H1 (cell line): ENCODE data around the gene TBCE. TPM values are rescaled to one million over a fixed set of nuclear protein-coding genes. Genes with fewer than 3 reads are reported as not detected.

ENCODE experiments used
- CTCF ChIA-PET: fragments of 300-600 bp; sonication (Branson Sonifier 250); formaldehyde crosslinking; loops from one replicate; lab custom pipeline; 2021; ENCODE audit not compliant: partially characterized antibody; lab: Charles Lee
- POLR2A ChIA-PET: fragments of 300-600 bp; sonication (Branson Sonifier 250); formaldehyde crosslinking; loops from one replicate; lab custom pipeline; 2021; ENCODE audit warnings: inconsistent platforms; ENCODE audit not compliant: partially characterized antibody; lab: Charles Lee
- DNase-seq, 2 experiments: peaks; one replicate each; pipeline versions ENCODE4 v3.0.0 to v3.0.0-alpha.2; 2010 to 2022; ENCODE audit warnings: low spot score in 2 of 2, low read depth in 1 of 2, mixed read lengths in 1 of 2
- FAIRE-seq: peaks from 2 replicates; lab custom pipeline; 2011; peaks lifted over from hg19 to GRCh38; lab: Jason Lieb, UNC
- H2AFZ ChIP-seq: 2 replicates; pipeline ENCODE4 v1.8.1; 2012; ENCODE audit warnings: low read length, inconsistent platforms
- H2AK5ac ChIP-seq: 2 replicates; pipeline ENCODE4 v1.6.1; 2013; ENCODE audit warnings: low read depth, low read length
- H2BK120ac ChIP-seq: replicated peaks from 2 replicates; pipeline ENCODE3; 2013; ENCODE audit warnings: low read depth, low read length, inconsistent platforms
- H2BK12ac ChIP-seq: 2 replicates; pipeline ENCODE4 v1.6.1; 2013; ENCODE audit warnings: low read depth, low read length
- H2BK15ac ChIP-seq: 2 replicates; pipeline ENCODE4 v1.6.1; 2013; ENCODE audit warnings: low read length
- H2BK20ac ChIP-seq: 2 replicates; pipeline ENCODE4 v1.6.1; 2013; ENCODE audit warnings: low read length
- H2BK5ac ChIP-seq: 2 replicates; pipeline ENCODE4 v1.6.1; 2013; ENCODE audit warnings: low read depth, low read length
- H3K14ac ChIP-seq: 2 replicates; pipeline ENCODE4 v1.6.1; 2013; ENCODE audit warnings: inconsistent platforms; ENCODE audit not compliant: insufficient read length
- H3K18ac ChIP-seq: 2 replicates; pipeline ENCODE4 v1.6.1; 2013; ENCODE audit warnings: low read length; ENCODE audit errors: extremely low read depth
- H3K23ac ChIP-seq: 2 replicates; pipeline ENCODE4 v1.6.1; 2013; ENCODE audit warnings: inconsistent platforms; ENCODE audit not compliant: insufficient read length
- H3K23me2 ChIP-seq: 2 replicates; pipeline ENCODE4 v1.6.1; 2013; ENCODE audit warnings: low read depth, low read length
- H3K27ac ChIP-seq: 2 replicates; pipeline ENCODE4 v1.6.1; 2011; ENCODE audit warnings: low read depth, low read length, inconsistent platforms
- H3K27me3 ChIP-seq, 4 experiments: replicated peaks in 1 of 4; 1 replicate in 1 of 4; 2 replicates in 3 of 4; pipeline versions ENCODE4 v1.6.1 to v1.8.1; 2011 to 2013; ENCODE audit warnings: low read length in 3 of 4, mild to moderate bottlenecking in 3 of 4, inconsistent platforms in 2 of 4, mixed read lengths in 2 of 4, moderate library complexity in 1 of 4; ENCODE audit not compliant: control insufficient read depth in 3 of 4, insufficient read depth in 3 of 4; ENCODE audit errors: extremely low read depth in 1 of 4
- H3K36me3 ChIP-seq, 4 experiments: 2 replicates each; pipeline versions ENCODE4 v1.6.1 to v1.8.1; 2011 to 2013; ENCODE audit warnings: mild to moderate bottlenecking in 4 of 4, low read length in 3 of 4, moderate library complexity in 2 of 4, control low read depth in 1 of 4, inconsistent platforms in 1 of 4; ENCODE audit not compliant: insufficient read depth in 4 of 4, control insufficient read depth in 2 of 4
- H3K4ac ChIP-seq: replicated peaks from 2 replicates; pipeline ENCODE3; 2013; ENCODE audit warnings: low read length, low read depth, mixed read lengths, inconsistent platforms; ENCODE audit not compliant: insufficient read length
- H3K4me1 ChIP-seq, 4 experiments: replicated peaks in 1 of 4; 1 replicate in 1 of 4; 2 replicates in 3 of 4; pipeline versions ENCODE4 v1.6.1 to v1.8.1; 2011 to 2013; ENCODE audit warnings: low read length in 3 of 4, inconsistent platforms in 2 of 4, mixed read lengths in 1 of 4; ENCODE audit not compliant: insufficient read depth in 4 of 4, control insufficient read depth in 3 of 4
- H3K4me2 ChIP-seq, 2 experiments: 2 replicates each; pipeline versions ENCODE4 v1.6.1 to v1.8.1; 2011 to 2013; ENCODE audit warnings: low read depth in 2 of 2, low read length in 2 of 2, control low read depth in 1 of 2, inconsistent platforms in 1 of 2, mild to moderate bottlenecking in 1 of 2; ENCODE audit not compliant: insufficient read depth in 1 of 2
- H3K4me3 ChIP-seq, 4 experiments: fragments of 200-600, 300-600 bp in 1 of 4; sonication (generic), shearing (Covaris generic), sonication (Bioruptor Twin) in 1 of 4; 2 replicates each; pipeline versions ENCODE4 v1.5.1 to v1.8.1; 2011 to 2016; ENCODE audit warnings: low read length in 4 of 4, low read depth in 3 of 4, control low read depth in 2 of 4, inconsistent platforms in 2 of 4, mild to moderate bottlenecking in 2 of 4, mixed read lengths in 1 of 4, moderate library complexity in 1 of 4; ENCODE audit not compliant: insufficient read depth in 2 of 4; ENCODE audit errors: extremely low read depth in 1 of 4
- H3K56ac ChIP-seq: replicated peaks from 2 replicates; pipeline ENCODE3; 2013; ENCODE audit warnings: low read depth, mild to moderate bottlenecking, mixed read lengths, low read length, inconsistent platforms; ENCODE audit not compliant: insufficient read length
- H3K79me1 ChIP-seq: 2 replicates; pipeline ENCODE4 v1.6.1; 2013; ENCODE audit warnings: low read depth, low read length, control low read depth
- H3K79me2 ChIP-seq, 2 experiments: 2 replicates each; pipeline versions ENCODE4 v1.6.1 to v1.8.1; 2012 to 2013; ENCODE audit warnings: low read length in 2 of 2, mild to moderate bottlenecking in 2 of 2, inconsistent platforms in 1 of 2; ENCODE audit not compliant: insufficient read depth in 2 of 2, control insufficient read depth in 1 of 2
- H3K9ac ChIP-seq, 4 experiments: replicated peaks in 1 of 4; 1 replicate in 1 of 4; 2 replicates in 3 of 4; pipeline versions ENCODE4 v1.6.1 to v1.8.1; 2011 to 2013; ENCODE audit warnings: low read depth in 3 of 4, low read length in 3 of 4, control low read depth in 2 of 4, mild to moderate bottlenecking in 2 of 4, moderate library complexity in 2 of 4, inconsistent platforms in 1 of 4; ENCODE audit errors: extremely low read depth in 1 of 4
- H3K9me3 ChIP-seq, 2 experiments: 2 replicates each; pipeline versions ENCODE4 v1.6.1 to v1.8.1; 2012 to 2013; ENCODE audit warnings: mild to moderate bottlenecking in 2 of 2, moderate library complexity in 2 of 2, control low read depth in 1 of 2, inconsistent platforms in 1 of 2, low read depth in 1 of 2, low read length in 1 of 2, mixed read lengths in 1 of 2; ENCODE audit not compliant: insufficient read depth in 2 of 2
- H4K20me1 ChIP-seq, 2 experiments: replicated peaks in 1 of 2; 2 replicates each; pipeline versions ENCODE3 to v1.8.1; 2011 to 2013; ENCODE audit warnings: inconsistent platforms in 2 of 2, low read length in 2 of 2, mild to moderate bottlenecking in 1 of 2; ENCODE audit not compliant: insufficient read depth in 2 of 2, control insufficient read depth in 1 of 2
- H4K5ac ChIP-seq: 2 replicates; pipeline ENCODE4 v1.6.1; 2013; ENCODE audit warnings: low read length, low read depth, mixed read lengths, inconsistent platforms; ENCODE audit not compliant: insufficient read length
- H4K8ac ChIP-seq: 2 replicates; pipeline ENCODE4 v1.8.0; 2013; ENCODE audit warnings: mild to moderate bottlenecking, moderate library complexity, low read length, inconsistent platforms; ENCODE audit not compliant: insufficient read depth; ENCODE audit errors: extremely low read depth
- H4K91ac ChIP-seq: replicated peaks from 2 replicates; pipeline ENCODE3; 2013; ENCODE audit warnings: low read length, mixed read lengths, inconsistent platforms; ENCODE audit not compliant: insufficient read length
- CBX5 ChIP-seq: fragments of 300-800, 300-1000 bp; sonication (generic); IDR thresholded peaks from 2 replicates; pipeline ENCODE4 v1.7.1; 2016; ENCODE audit warnings: antibody characterized with exemption, low read length, low read depth
- CBX8 ChIP-seq: fragments of 300-800, 300-1000 bp; sonication (generic); IDR thresholded peaks from 2 replicates; pipeline ENCODE4 v1.7.1; 2016; ENCODE audit warnings: low read depth, low read length, borderline replicate concordance
- CHD2 ChIP-seq: IDR thresholded peaks from 2 replicates; pipeline ENCODE4 v1.6.1; 2012; ENCODE audit warnings: low read length, improper control_type of control experiment
- EP300 ChIP-seq, 2 experiments: IDR thresholded peaks; 1 replicate in 1 of 2; 2 replicates in 1 of 2; pipeline ENCODE4 v1.6.1; 2011 to 2012; ENCODE audit warnings: low read depth in 2 of 2, low read length in 2 of 2, mild to moderate bottlenecking in 2 of 2, borderline replicate concordance in 1 of 2, inconsistent platforms in 1 of 2, moderate library complexity in 1 of 2
- JUN ChIP-seq: IDR thresholded peaks from 2 replicates; pipeline ENCODE4 v1.6.1; 2011; ENCODE audit warnings: low read depth, mild to moderate bottlenecking, improper control_type of control experiment, low read length
- JUND ChIP-seq: IDR thresholded peaks from 2 replicates; pipeline ENCODE4 v1.6.1; 2011; ENCODE audit warnings: mild to moderate bottlenecking, improper control_type of control experiment, low read length
- RXRA ChIP-seq: IDR thresholded peaks from 2 replicates; pipeline ENCODE4 v1.6.1; 2011; ENCODE audit warnings: low read depth, mild to moderate bottlenecking, low read length, moderate library complexity; ENCODE audit not compliant: insufficient read depth
- SIRT6 ChIP-seq: IDR thresholded peaks from one replicate; pipeline ENCODE4 v1.7.1; 2012; ENCODE audit warnings: low read length, inconsistent platforms
- SIX5 ChIP-seq: IDR thresholded peaks from 2 replicates; pipeline ENCODE4 v1.6.1; 2011; ENCODE audit warnings: mild to moderate bottlenecking, low read depth, low read length
- TAF7 ChIP-seq: optimal IDR thresholded peaks from 2 replicates; pipeline ENCODE3; 2011; ENCODE audit warnings: low read depth, mild to moderate bottlenecking, inconsistent platforms, low read length, moderate library complexity, borderline replicate concordance
- TCF12 ChIP-seq: IDR thresholded peaks from 2 replicates; pipeline ENCODE4 v1.6.1; 2011; ENCODE audit warnings: low read depth, mild to moderate bottlenecking, low read length
- TEAD4 ChIP-seq: IDR thresholded peaks from 2 replicates; pipeline ENCODE4 v1.6.1; 2012; ENCODE audit warnings: low read depth, low read length, inconsistent platforms, mixed read lengths
- ZNF274 ChIP-seq: IDR thresholded peaks from 2 replicates; pipeline ENCODE4 v1.7.0; 2012; ENCODE audit warnings: low read length, borderline replicate concordance; ENCODE audit errors: extremely low read depth
- WGBS, 2 experiments: shearing (Covaris generic) in 1 of 2; methylation state at CpG; one replicate each; pipeline versions ENCODE4 v1.1.6 to v1.1.7; 2013 to 2015; ENCODE audit warnings: low lambda C conversion rate in 2 of 2, mixed read lengths in 2 of 2, inconsistent platforms in 1 of 2, low coverage in 1 of 2, missing lambda C conversion rate in 1 of 2; ENCODE audit not compliant: insufficient replicate concordance in 2 of 2, insufficient coverage in 1 of 2, insufficient read length in 1 of 2; ENCODE audit errors: extremely low coverage in 1 of 2, missing lambda C conversion rate in 1 of 2; 5-methylcytosine and 5-hydroxymethylcytosine counted together
- polyA plus RNA-seq, 7 experiments: library from polyadenylated mRNA; depleted of rRNA in 3 of 7; stranded (reverse) in 5 of 7; unstranded in 2 of 7; fragments of >200 nt in 5 of 7; fragments of 200-250 nt in 2 of 7; gene quantifications; 1 replicate in 5 of 7; 2 replicates in 1 of 7; 4 replicates in 1 of 7; pipeline versions ENCODE4 v1.2.1 to v1.2.3, GENCODE V29; 2011 to 2013; ENCODE audit warnings: missing spikeins in 2 of 7, mixed read lengths in 2 of 7
- total RNA-seq: library from RNA; stranded (reverse); fragmentation: NEBNext Ultra II Directional; extraction: Animal tissue kit (Norgen Biotek cat#: 25700); gene quantifications from 2 replicates; pipeline ENCODE4 v1.2.1, GENCODE V29; 2021
- TF ChIP-seq, protein P1 (sequence below): IDR thresholded peaks from 2 replicates; pipeline ENCODE4 v1.6.1; 2011; ENCODE audit warnings: low read depth, mild to moderate bottlenecking, low read length; ENCODE audit not compliant: insufficient read depth

TBCE gene
- total and polyA plus RNA-seq, 2 of the 8 experiments (the other 6 are each of a cell fraction or from before 2014, with no cell fraction given), result 22.7 to 42.9 TPM

DNA sequence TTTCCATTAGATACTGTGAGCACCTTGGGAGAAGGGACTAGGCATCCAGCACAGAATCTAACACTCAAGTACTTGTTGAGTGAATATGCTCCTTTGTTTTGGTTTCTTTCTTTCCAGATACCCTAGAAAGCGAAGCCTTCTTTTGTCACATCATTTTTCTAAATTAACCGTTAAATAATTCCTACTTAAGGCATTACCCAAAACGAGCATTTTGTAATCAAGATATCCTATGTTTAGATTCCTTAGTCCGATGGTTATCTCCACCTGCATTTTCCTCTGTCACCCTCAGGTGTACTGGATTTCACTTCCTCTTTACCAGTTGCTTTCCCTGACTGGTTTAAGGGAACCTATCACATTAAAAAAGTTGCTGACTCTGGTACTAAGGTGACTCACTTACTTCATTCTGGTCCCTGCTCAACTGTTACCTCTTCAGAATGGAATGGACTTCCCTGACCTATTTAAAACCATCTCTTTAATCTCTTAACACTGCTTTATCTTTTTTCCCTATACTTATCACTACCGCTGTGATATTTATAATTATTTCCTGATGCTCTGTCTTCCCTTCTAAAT, 133.8 kb downstream of the TBCE start:
- no peak overlapping the region for H4K5ac ChIP-seq
- CTCF ChIA-PET, result no interaction called here
- FAIRE-seq (no peak), DNase-seq (no peak)
- H4K8ac ChIP-seq, result no peak overlapping the region
- H2BK20ac ChIP-seq, result no peak overlapping the region
- no peak overlapping the region for H3K14ac ChIP-seq
- H3K23ac ChIP-seq, result no peak overlapping the region
- H2AFZ ChIP-seq, result no peak overlapping the region
- no peak overlapping the region for H2BK120ac ChIP-seq
- no peaks in the 10 kb centered on the region for H3K27me3 ChIP-seq
- H3K4me1 ChIP-seq, result peaks cover 0 to 6% (median 0%) of the 10 kb centered on the region in 4 experiments; a peak in 2 of 7 replicates
- no peak overlapping the region for H3K9ac ChIP-seq
- H2BK15ac ChIP-seq, result no peak overlapping the region
- H2BK5ac ChIP-seq, result no peak overlapping the region
- no peak overlapping the region for H3K4ac ChIP-seq
- H3K79me2 ChIP-seq, result peaks cover 11 to 70% of the 10 kb centered on the region in 2 experiments
- no peak overlapping the region for H2BK12ac ChIP-seq
- H3K36me3 ChIP-seq, result no peaks in the 10 kb centered on the region; a peak in 1 of 8 replicates
- no peak overlapping the region for H3K4me3 ChIP-seq
- H2AK5ac ChIP-seq, result no peak overlapping the region
- peaks cover 8% of the 10 kb centered on the region; the same call in 1 of the 2 replicates for H3K23me2 ChIP-seq
- no peak overlapping the region for H3K27ac ChIP-seq
- no peak overlapping the region for H4K91ac ChIP-seq
- POLR2A ChIA-PET, result no interaction called here
- 88 to 100% methylated on average over 1 to 5 of the region's 5 CpGs for WGBS, 2 experiments
- no peak overlapping the region for H3K4me2 ChIP-seq
- H3K9me3 ChIP-seq, result no peaks in the 10 kb centered on the region
- peaks cover 3 to 10% of the 10 kb centered on the region in 2 experiments for H4K20me1 ChIP-seq
- H3K79me1 ChIP-seq, result no peaks in the 10 kb centered on the region
- H3K18ac ChIP-seq, result no peak overlapping the region
- H3K56ac ChIP-seq, result no peak overlapping the region
- TF ChIP-seq SIX5 (no peak), TCF12 (no peak), TAF7 (no peak), EP300 (IDR thresholded peaks at IDR 0.05; ENCODE audit: borderline replicate concordance in 1 of 2, low read depth in 2 of 2, low read length in 2 of 2) (no peak), JUN (no peak), JUND (no peak), ZNF274 (no peak), CHD2 (no peak), TEAD4 (no peak), CBX8 (no peak), SIRT6 (no peak), RXRA (no peak), CBX5 (no peak)
- TF ChIP-seq, protein P1, sequence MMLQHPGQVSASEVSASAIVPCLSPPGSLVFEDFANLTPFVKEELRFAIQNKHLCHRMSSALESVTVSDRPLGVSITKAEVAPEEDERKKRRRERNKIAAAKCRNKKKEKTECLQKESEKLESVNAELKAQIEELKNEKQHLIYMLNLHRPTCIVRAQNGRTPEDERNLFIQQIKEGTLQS, result no peak
